GM12872 (cell line): ENCODE results near the gene ZER1.

Experiments
- TF ChIP-seq, protein P1 (sequence below): IDR thresholded peaks from 3 replicates; pipeline ENCODE4 v1.5.1; 2011; ENCODE audit warnings: low read depth, mild to moderate bottlenecking, low read length, moderate library complexity; ENCODE audit not compliant: insufficient read depth

Gene ZER1

DNA sequence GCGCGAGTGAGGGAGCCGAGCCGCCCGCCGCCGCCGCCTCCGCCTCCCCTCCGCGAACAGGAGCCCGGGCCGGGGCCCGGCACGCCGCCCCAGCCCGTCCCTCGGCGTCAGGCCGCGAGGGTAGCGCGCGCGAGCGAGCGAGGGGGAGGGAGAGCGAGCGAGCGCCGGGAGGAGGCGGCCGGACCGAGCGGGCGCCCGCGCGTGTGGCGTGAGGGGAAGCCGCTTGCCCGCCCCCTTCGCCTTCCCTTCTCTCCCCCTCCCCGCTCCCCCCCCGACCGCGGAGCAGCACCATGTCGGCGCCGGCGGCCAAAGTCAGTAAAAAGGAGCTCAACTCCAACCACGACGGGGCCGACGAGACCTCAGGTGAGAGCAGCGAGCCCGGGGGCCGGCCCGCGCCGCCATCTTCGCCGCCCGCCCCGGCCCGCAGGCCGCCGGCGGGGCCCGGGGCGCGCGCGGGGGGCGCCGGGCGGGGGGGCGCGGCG is 82.4 kb downstream of the ZER1 start:
- TF ChIP-seq, protein P1, sequence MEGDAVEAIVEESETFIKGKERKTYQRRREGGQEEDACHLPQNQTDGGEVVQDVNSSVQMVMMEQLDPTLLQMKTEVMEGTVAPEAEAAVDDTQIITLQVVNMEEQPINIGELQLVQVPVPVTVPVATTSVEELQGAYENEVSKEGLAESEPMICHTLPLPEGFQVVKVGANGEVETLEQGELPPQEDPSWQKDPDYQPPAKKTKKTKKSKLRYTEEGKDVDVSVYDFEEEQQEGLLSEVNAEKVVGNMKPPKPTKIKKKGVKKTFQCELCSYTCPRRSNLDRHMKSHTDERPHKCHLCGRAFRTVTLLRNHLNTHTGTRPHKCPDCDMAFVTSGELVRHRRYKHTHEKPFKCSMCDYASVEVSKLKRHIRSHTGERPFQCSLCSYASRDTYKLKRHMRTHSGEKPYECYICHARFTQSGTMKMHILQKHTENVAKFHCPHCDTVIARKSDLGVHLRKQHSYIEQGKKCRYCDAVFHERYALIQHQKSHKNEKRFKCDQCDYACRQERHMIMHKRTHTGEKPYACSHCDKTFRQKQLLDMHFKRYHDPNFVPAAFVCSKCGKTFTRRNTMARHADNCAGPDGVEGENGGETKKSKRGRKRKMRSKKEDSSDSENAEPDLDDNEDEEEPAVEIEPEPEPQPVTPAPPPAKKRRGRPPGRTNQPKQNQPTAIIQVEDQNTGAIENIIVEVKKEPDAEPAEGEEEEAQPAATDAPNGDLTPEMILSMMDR = no peak

DNA sequence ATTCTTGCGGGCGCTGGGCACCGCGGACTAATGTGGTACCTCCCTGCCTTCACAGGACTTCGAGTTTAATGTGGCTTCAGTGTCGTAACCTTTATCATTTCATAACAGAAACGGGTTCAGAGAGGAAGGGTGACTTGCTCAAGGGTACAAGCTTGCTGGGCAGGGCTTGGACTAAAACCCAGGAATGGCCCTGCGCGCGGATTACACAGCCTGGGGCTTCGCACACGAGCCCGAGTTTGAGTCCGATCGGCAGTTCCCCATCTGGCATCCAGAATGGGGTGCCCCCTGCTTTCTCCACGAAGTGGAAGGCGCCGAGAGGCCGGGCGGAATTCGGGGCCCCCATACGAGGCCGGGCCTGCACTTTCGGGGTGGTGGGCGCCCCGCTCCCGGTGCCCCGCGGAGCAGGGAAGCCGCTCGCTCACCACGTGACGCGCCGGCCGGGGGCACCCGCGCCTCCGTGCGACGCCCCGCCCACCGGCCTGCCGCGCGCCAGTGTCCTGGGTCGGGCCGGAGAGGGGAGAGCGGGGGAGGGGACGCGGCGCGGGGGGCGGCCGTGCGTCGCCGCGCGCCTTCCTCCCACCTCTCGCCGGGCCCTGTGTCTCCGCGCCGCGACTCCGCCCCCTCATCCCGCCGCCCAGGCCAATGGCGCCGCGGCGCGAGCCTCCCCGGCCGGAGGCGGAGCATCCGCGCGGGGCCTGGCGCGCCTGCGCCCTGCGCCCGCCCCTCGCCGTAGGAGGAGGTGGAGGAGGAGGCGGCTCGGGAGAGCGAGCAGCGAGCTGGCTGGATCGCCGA is 83.0 kb downstream of the ZER1 start, which contains the start of gene SET:
Gene SET (plus strand): TSS at position 722 of the 792 bp plus-strand sequence. CDS start 361 bp downstream, outside the sequence.
- TF ChIP-seq, protein P1 = no peak

DNA sequence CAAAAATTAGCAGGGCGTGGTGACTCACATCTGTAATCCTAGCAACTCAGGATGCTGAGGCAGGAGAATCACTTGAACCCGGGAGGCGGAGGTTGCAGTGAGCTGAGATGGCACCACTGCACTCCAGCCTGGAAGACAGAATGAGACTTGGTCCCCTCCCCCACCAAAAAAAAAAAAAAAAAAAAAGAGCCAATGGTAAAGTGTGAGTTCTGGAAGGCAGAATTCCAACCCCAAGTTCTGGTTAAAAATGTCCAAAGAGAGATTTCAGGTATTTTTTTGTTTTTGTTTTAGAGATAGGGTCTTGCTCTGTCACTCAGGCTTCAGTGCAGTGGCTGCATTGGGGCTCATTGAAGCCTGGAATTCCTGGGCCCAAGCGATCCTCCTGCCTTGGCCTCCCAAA is 84.3 kb downstream of the ZER1 start:
- TF ChIP-seq, protein P1 = no peak

DNA sequence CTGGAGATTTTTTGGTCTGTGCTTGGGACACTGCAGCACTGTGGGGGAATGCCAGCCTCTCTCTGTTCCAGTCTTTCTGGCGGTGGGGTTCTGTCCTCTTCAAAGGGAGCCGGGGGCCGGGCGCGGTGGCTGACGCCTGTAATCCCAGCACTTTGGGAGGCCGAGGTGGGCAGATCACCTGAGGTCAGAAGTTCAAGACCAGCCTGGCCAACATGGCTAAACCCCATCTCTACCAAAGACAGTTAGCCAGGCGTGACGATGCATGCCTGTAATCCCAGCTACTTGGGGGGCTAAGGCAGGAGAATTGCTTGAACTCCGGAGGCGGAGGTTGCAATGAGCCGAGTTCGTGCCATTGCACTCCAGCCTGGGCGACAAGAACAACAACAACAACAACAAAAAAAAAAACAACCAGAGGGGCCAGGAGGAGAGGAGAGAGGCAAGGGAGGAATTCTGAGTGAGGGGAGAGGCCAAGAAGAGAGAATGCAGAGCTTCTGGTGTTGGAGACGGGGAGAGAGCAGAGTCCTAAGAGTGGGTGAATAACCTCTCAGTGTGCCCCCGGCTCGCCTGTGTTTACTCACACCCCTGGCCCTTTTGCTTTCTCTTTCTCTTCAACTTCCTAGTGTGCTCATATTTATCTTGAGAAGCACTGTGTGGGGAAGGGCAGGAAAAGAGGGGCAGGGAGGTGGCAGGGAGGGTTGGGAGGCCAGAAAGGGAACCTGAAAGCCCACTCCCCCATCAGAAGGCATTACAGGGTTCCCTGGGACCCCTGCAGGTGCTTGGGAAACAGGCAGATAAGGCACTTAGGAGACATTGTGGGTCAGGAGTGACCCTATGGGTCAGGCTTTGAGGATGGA is 85.9 kb downstream of the ZER1 start:
- TF ChIP-seq, protein P1 = no peak

DNA sequence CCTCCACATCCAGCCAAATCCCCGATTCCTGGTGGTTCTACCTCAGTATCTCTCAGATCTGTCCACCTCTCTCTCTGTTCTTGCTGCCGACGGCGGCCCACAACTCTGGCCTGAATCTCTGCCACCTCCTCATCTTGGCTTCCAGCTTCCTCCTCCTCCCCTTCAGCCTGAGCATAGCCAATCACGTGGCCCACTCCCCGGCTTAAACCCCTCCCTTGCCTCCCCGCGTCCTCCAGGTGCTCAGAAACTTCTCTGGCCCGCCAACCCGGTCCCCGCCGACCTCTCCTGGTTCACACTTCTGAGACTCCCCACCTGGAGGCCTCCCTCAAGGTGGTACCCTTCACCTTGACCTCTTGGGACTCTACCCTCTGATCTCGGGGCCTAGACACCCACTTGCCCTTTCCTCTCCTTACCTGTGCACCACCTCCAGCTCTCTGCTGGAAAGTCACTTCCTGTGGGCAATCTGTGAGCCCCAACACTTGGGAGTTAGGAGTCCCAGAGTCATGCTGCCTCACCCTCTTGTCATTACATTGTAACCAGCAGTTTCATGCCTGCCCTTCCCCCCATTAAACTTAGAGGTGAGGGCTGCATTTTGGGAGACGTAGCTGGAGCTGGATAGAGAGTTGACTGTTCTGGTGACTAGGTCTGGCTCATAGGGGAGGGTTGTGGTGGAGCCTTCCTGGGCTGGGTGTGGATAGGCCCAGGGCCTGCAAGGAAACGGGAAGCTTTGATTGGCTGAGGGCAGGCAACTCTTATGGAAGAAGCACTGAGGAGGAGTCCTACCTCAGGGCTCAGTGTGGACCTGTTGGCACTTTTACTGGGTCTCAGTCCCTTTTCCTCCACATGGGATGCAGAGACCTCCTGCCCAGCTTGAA is 87.2 kb downstream of the ZER1 start:
- TF ChIP-seq, protein P1 = no peak

DNA sequence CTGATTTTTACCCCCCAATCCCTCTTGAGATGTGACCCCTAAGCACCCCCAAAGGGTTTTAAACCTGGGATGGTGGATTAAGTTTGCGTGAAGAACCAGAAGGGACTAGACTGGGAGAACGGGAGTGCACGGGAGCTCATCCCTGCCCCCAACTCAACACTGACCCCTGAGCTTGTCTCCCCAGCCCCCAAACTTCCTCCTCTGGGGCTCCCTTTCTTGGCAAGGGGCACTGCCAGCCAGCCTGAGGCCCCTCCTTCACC is 87.7 kb downstream of the ZER1 start:
- TF ChIP-seq, protein P1 = no peak
